Keratinocyte (primary cell): ENCODE data around the gene MOB2. TPM values are rescaled to one million over a fixed set of nuclear protein-coding genes. Genes with fewer than 3 reads are reported as not detected.

ENCODE experiments used
- DNase-seq: peaks from one replicate; pipeline ENCODE4 v3.0.0-alpha.2; 2011; ENCODE audit warnings: low read depth, missing footprints, low spot score
- FAIRE-seq: peaks from 2 replicates; lab custom pipeline; 2011; peaks lifted over from hg19 to GRCh38; lab: Jason Lieb, UNC
- H2AFZ ChIP-seq: 2 replicates; pipeline ENCODE4 v1.6.0; 2012; ENCODE audit warnings: low read length, control low read depth, inconsistent platforms; ENCODE audit not compliant: control insufficient read depth
- H3K27ac ChIP-seq: 2 replicates; pipeline ENCODE4 v1.5.1; 2011; ENCODE audit warnings: low read length; ENCODE audit not compliant: control insufficient read depth, insufficient read depth
- H3K27me3 ChIP-seq: 3 replicates; pipeline ENCODE4 v1.6.0; 2011; ENCODE audit warnings: low read length; ENCODE audit not compliant: control insufficient read depth, insufficient read depth; ENCODE audit errors: extremely low read depth
- H3K36me3 ChIP-seq, 2 experiments: 2 replicates in 1 of 2; 3 replicates in 1 of 2; pipeline ENCODE4 v1.5.1; 2011; ENCODE audit warnings: low read length in 2 of 2, mild to moderate bottlenecking in 1 of 2; ENCODE audit not compliant: control insufficient read depth in 2 of 2, insufficient read depth in 2 of 2; ENCODE audit errors: extremely low read depth in 1 of 2
- H3K4me1 ChIP-seq: 3 replicates; pipeline ENCODE4 v1.5.1; 2011; ENCODE audit warnings: low read length; ENCODE audit not compliant: control insufficient read depth, insufficient read depth; ENCODE audit errors: extremely low read depth
- H3K4me2 ChIP-seq: 3 replicates; pipeline ENCODE4 v1.6.0; 2011; ENCODE audit warnings: low read depth, low read length; ENCODE audit not compliant: control insufficient read depth, insufficient read depth; ENCODE audit errors: extremely low read depth
- H3K4me3 ChIP-seq, 3 experiments: fragments of 200-600 bp in 1 of 3; sonication (generic) in 1 of 3; 2 replicates in 2 of 3; 3 replicates in 1 of 3; pipeline ENCODE4 v1.5.1; 2011 to 2016; ENCODE audit warnings: low read length in 3 of 3, mild to moderate bottlenecking in 3 of 3, control low read depth in 2 of 3, inconsistent platforms in 1 of 3, low read depth in 1 of 3, mixed read lengths in 1 of 3, mixed run types in 1 of 3, moderate library complexity in 1 of 3; ENCODE audit not compliant: control insufficient read depth in 2 of 3, insufficient read depth in 2 of 3; ENCODE audit errors: extremely low read depth in 1 of 3
- H3K79me2 ChIP-seq: 2 replicates; pipeline ENCODE4 v1.6.0; 2012; ENCODE audit warnings: low read length; ENCODE audit not compliant: control insufficient read depth, insufficient read depth
- H3K9ac ChIP-seq: 3 replicates; pipeline ENCODE4 v1.6.0; 2011; ENCODE audit warnings: low read length; ENCODE audit not compliant: control insufficient read depth, insufficient read depth; ENCODE audit errors: extremely low read depth
- H3K9me1 ChIP-seq: 3 replicates; pipeline ENCODE4 v1.6.0; 2011; ENCODE audit warnings: low read length; ENCODE audit not compliant: control insufficient read depth, insufficient read depth; ENCODE audit errors: extremely low read depth
- H3K9me3 ChIP-seq: 2 replicates; pipeline ENCODE4 v1.5.1; 2012; ENCODE audit warnings: low read depth, low read length; ENCODE audit not compliant: control insufficient read depth
- H4K20me1 ChIP-seq: 3 replicates; pipeline ENCODE4 v1.6.0; 2011; ENCODE audit warnings: low read length; ENCODE audit not compliant: control insufficient read depth, insufficient read depth; ENCODE audit errors: extremely low read depth
- EZH2 ChIP-seq: IDR thresholded peaks from one replicate; pipeline ENCODE4 v1.6.1; 2012; ENCODE audit warnings: inconsistent platforms, mild to moderate bottlenecking, low read length, moderate library complexity
- dilution Hi-C: fragments of 300-500 bp; cut with MboI; formaldehyde crosslinking; loops from one replicate; pipeline ENCODE4 v1.7.0; 2020; ENCODE audit warnings: low sequenced_read_pairs; ENCODE audit not compliant: extremely low pct_ligation_motif_present
- polyA plus RNA-seq, 5 experiments: library from polyadenylated mRNA; depleted of rRNA in 3 of 5; stranded (reverse) in 3 of 5; stranded (forward) in 1 of 5; unstranded in 1 of 5; fragments of >200 nt; gene quantifications; 1 replicate in 1 of 5; 2 replicates in 3 of 5; 3 replicates in 1 of 5; pipeline versions ENCODE4 v1.2.1 to v1.2.3, GENCODE V29; 2011 to 2012; ENCODE audit warnings: missing spikeins in 2 of 5, low read depth in 1 of 5, low replicate concordance in 1 of 5
- TF ChIP-seq, protein P1 (sequence below), 3 experiments: IDR thresholded peaks in 1 of 3; conservative IDR thresholded peaks in 1 of 3; optimal IDR thresholded peaks in 1 of 3; 2 replicates in 2 of 3; 3 replicates in 1 of 3; pipeline versions ENCODE3 to v1.5.1; 2011; ENCODE audit warnings: low read length in 3 of 3, mild to moderate bottlenecking in 3 of 3, moderate library complexity in 2 of 3, control low read depth in 1 of 3, inconsistent platforms in 1 of 3; ENCODE audit not compliant: insufficient read depth in 2 of 3; ENCODE audit errors: extremely low read depth in 1 of 3

Gene MOB2
- polyA plus RNA-seq, 1 donor (not counting 4 experiments of a cell fraction or from before 2014, with no cell fraction given): 37.7 TPM

GRCh38 chr11:1523779-1524178 lies 37.2 kb upstream of the MOB2 start:
- peak overlapping the region; percentile 22 for H3K9ac ChIP-seq
- no peak for FAIRE-seq
- no peaks in the 10 kb centered on the region for H3K9me3 ChIP-seq
- peaks cover 33% of the 10 kb centered on the region for H4K20me1 ChIP-seq
- no peak for DNase-seq
- dilution Hi-C loops: no loop called here
- H2AFZ ChIP-seq: no peak overlapping the region
- peaks cover 75% of the 10 kb centered on the region for H3K79me2 ChIP-seq
- peaks cover 9% of the 10 kb centered on the region for H3K9me1 ChIP-seq
- peak overlapping the region; percentile 46 for H3K27ac ChIP-seq
- H3K4me2 ChIP-seq: peak overlapping the region; percentile 78
- TF ChIP-seq, protein P1, sequence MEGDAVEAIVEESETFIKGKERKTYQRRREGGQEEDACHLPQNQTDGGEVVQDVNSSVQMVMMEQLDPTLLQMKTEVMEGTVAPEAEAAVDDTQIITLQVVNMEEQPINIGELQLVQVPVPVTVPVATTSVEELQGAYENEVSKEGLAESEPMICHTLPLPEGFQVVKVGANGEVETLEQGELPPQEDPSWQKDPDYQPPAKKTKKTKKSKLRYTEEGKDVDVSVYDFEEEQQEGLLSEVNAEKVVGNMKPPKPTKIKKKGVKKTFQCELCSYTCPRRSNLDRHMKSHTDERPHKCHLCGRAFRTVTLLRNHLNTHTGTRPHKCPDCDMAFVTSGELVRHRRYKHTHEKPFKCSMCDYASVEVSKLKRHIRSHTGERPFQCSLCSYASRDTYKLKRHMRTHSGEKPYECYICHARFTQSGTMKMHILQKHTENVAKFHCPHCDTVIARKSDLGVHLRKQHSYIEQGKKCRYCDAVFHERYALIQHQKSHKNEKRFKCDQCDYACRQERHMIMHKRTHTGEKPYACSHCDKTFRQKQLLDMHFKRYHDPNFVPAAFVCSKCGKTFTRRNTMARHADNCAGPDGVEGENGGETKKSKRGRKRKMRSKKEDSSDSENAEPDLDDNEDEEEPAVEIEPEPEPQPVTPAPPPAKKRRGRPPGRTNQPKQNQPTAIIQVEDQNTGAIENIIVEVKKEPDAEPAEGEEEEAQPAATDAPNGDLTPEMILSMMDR (optimal IDR thresholded peaks at IDR 0.05 in 1 of 3, IDR thresholded peaks at IDR 0.05 in 1 of 3, conservative IDR thresholded peaks at IDR 0.05 in 1 of 3; ENCODE audit: extremely low read depth in 1 of 3, insufficient read depth in 2 of 3, low read length in 3 of 3): no peak
- no peak for TF ChIP-seq EZH2
- peaks cover 22% of the 10 kb centered on the region for H3K4me1 ChIP-seq
- no peak overlapping the region for H3K4me3 ChIP-seq
- H3K27me3 ChIP-seq: no peaks in the 10 kb centered on the region
- no peaks in the 10 kb centered on the region for H3K36me3 ChIP-seq

GRCh38 chr11:1523077-1523476 lies 36.5 kb upstream of the MOB2 start:
- DNase-seq (no peak), FAIRE-seq (peak; percentile 73)
- Histone ChIP-seq H4K20me1 (peaks cover 35% of the 10 kb centered on the region), H3K4me2 (peak overlapping the region; percentile 78), H3K4me3 (no peak overlapping the region), H3K27ac (peak overlapping the region; percentile 46), H3K4me1 (peaks cover 22% of the 10 kb centered on the region), H3K9me1 (peaks cover 9% of the 10 kb centered on the region), H3K36me3 (no peaks in the 10 kb centered on the region), H3K9ac (peak overlapping the region; percentile 31), H2AFZ (no peak overlapping the region), H3K9me3 (no peaks in the 10 kb centered on the region), H3K79me2 (peaks cover 75% of the 10 kb centered on the region), H3K27me3 (no peaks in the 10 kb centered on the region)
- dilution Hi-C loops: no loop called here
- TF ChIP-seq, protein P1 (optimal IDR thresholded peaks at IDR 0.05 in 1 of 3, IDR thresholded peaks at IDR 0.05 in 1 of 3, conservative IDR thresholded peaks at IDR 0.05 in 1 of 3; ENCODE audit: extremely low read depth in 1 of 3, insufficient read depth in 2 of 3, low read length in 3 of 3): no peak
- no peak for TF ChIP-seq EZH2
